ENCODE measurements around the gene ZNF425.

Gene ZNF425

DNA sequence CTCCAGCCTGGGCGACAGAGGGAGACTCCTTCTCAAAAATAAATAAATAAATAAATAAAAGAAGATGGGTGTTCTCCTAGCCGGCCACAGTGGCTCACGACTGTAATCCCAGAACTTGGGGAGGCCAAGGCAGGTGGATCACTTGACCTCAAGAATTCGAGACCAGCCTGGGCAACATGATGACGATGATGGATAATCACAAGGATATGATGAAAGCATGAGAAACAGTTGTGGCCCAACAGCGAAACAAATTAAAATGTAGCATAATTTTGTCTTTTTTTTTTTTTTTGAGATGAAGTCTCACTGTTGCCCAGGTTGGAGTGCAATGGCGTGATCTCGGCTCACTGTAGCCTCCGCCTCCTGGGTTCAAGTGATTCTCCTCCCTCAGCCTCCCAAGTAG, 48.5 kb downstream of the ZNF425 start:
- TF ChIP-seq, protein P1, sequence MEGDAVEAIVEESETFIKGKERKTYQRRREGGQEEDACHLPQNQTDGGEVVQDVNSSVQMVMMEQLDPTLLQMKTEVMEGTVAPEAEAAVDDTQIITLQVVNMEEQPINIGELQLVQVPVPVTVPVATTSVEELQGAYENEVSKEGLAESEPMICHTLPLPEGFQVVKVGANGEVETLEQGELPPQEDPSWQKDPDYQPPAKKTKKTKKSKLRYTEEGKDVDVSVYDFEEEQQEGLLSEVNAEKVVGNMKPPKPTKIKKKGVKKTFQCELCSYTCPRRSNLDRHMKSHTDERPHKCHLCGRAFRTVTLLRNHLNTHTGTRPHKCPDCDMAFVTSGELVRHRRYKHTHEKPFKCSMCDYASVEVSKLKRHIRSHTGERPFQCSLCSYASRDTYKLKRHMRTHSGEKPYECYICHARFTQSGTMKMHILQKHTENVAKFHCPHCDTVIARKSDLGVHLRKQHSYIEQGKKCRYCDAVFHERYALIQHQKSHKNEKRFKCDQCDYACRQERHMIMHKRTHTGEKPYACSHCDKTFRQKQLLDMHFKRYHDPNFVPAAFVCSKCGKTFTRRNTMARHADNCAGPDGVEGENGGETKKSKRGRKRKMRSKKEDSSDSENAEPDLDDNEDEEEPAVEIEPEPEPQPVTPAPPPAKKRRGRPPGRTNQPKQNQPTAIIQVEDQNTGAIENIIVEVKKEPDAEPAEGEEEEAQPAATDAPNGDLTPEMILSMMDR (IDR thresholded peaks at IDR 0.05) = no peak
- Histone ChIP-seq H3K9ac (no peak overlapping the region), H3K9me3 (ENCODE audit: control insufficient read depth, low read length) (no peaks in the 10 kb centered on the region), H3K4me3 (ENCODE audit: low read depth, low read length) (no peak overlapping the region), H3K4me2 (ENCODE audit: low read length) (no peak overlapping the region), H3K4me1 (no peaks in the 10 kb centered on the region), H3K27me3 (ENCODE audit: control insufficient read depth, insufficient read depth, low read length) (no peaks in the 10 kb centered on the region), H2AFZ (no peak overlapping the region), H3K36me3 (ENCODE audit: control insufficient read depth, insufficient read depth, low read length) (no peaks in the 10 kb centered on the region), H3K27ac (no peak overlapping the region), H3K79me2 (peaks cover 3% of the 10 kb centered on the region)

DNA sequence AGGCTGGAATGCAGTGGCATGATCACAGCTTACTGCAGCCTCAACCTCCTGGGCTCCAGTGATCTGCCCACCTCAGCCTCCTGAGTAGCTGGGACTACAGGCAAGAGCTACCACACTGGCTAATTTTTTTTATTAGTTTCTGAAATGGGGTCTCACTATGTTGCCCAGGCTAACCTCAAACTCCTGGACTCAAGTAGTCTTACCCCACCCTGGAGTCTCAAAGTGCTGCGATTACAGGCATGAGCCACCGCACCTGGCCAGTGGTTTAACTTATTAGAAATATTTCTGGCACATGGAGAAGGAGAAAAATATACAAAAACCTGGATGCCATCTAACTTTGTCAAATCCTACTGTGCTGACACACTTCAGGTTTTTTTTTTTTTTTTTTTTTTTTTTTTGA, 50.8 kb downstream of the ZNF425 start:
- TF ChIP-seq, protein P1 (IDR thresholded peaks at IDR 0.05) = no peak
- no peak overlapping the region for H3K9ac ChIP-seq
- no peaks in the 10 kb centered on the region for H3K4me1 ChIP-seq
- no peaks in the 10 kb centered on the region for H3K79me2 ChIP-seq
- no peaks in the 10 kb centered on the region for H3K27me3 ChIP-seq (ENCODE audit: control insufficient read depth, insufficient read depth, low read length)
- no peak overlapping the region for H3K4me3 ChIP-seq (ENCODE audit: low read depth, low read length)
- H3K4me2 ChIP-seq (ENCODE audit: low read length) = no peak overlapping the region
- no peaks in the 10 kb centered on the region for H3K9me3 ChIP-seq (ENCODE audit: control insufficient read depth, low read length)
- no peaks in the 10 kb centered on the region for H3K36me3 ChIP-seq (ENCODE audit: control insufficient read depth, insufficient read depth, low read length)
- no peak overlapping the region for H2AFZ ChIP-seq
- H3K27ac ChIP-seq = no peak overlapping the region

DNA sequence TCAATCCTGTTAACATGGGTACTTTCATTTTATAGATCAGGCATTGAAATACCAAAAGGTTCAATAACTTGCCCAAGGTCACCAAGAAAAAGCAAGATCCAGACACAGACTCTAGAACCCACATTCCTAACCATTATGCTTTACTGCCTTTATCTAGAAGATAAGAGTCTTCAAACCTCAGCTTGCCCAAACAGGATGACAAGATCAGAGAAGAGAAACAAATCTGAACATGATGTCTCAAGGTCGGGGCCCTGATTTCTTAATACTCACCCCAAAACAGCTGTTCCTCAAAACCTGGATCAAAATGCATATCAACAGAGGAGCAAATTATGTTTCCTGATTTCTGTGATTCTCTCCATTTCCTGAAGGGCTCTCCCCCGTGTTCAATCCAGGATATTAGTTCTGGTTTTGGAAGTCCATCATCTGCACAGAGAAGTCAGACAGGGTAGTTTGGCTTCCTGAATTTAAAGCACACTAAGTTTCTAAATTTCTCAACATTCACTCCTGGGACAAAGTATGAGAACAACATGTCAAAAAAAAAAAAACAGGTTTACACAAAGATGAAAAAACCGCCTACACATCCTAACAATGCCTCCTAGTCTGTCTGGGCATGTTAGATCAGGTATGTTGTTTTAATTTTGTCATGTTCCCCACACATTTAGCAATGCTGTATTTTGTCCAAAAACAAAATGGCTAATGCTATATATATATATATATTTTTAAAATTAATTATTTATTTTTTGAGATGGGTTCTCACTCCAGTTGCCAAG, 51.8 kb downstream of the ZNF425 start:
- H3K4me2 ChIP-seq (ENCODE audit: low read length) = no peak overlapping the region
- H3K36me3 ChIP-seq (ENCODE audit: control insufficient read depth, insufficient read depth, low read length) = no peaks in the 10 kb centered on the region
- no peaks in the 10 kb centered on the region for H3K79me2 ChIP-seq
- TF ChIP-seq, protein P1 (IDR thresholded peaks at IDR 0.05) = no peak
- H3K27me3 ChIP-seq (ENCODE audit: control insufficient read depth, insufficient read depth, low read length) = no peaks in the 10 kb centered on the region
- no peak overlapping the region for H3K9ac ChIP-seq
- no peaks in the 10 kb centered on the region for H3K9me3 ChIP-seq (ENCODE audit: control insufficient read depth, low read length)
- no peak overlapping the region for H3K4me3 ChIP-seq (ENCODE audit: low read depth, low read length)
- H2AFZ ChIP-seq = no peak overlapping the region
- H3K27ac ChIP-seq = no peak overlapping the region
- H3K4me1 ChIP-seq = no peaks in the 10 kb centered on the region

GRCh38 chr7:149072438-149072775, 53.7 kb downstream of the ZNF425 start:
- TF ChIP-seq, protein P1 (IDR thresholded peaks at IDR 0.05) = no peak
- no peaks in the 10 kb centered on the region for H3K9me3 ChIP-seq (ENCODE audit: control insufficient read depth, low read length)
- no peak overlapping the region for H2AFZ ChIP-seq
- no peak overlapping the region for H3K4me3 ChIP-seq (ENCODE audit: low read depth, low read length)
- H3K27me3 ChIP-seq (ENCODE audit: control insufficient read depth, insufficient read depth, low read length) = no peaks in the 10 kb centered on the region
- H3K9ac ChIP-seq = no peak overlapping the region
- no peak overlapping the region for H3K4me2 ChIP-seq (ENCODE audit: low read length)
- no peaks in the 10 kb centered on the region for H3K4me1 ChIP-seq
- no peaks in the 10 kb centered on the region for H3K79me2 ChIP-seq
- no peaks in the 10 kb centered on the region for H3K36me3 ChIP-seq (ENCODE audit: control insufficient read depth, insufficient read depth, low read length)
- no peak overlapping the region for H3K27ac ChIP-seq

All from parathyroid adenoma (tissue), 2 donors.